ENCODE data around the gene TRIM62.

The TRIM62 gene

DNA sequence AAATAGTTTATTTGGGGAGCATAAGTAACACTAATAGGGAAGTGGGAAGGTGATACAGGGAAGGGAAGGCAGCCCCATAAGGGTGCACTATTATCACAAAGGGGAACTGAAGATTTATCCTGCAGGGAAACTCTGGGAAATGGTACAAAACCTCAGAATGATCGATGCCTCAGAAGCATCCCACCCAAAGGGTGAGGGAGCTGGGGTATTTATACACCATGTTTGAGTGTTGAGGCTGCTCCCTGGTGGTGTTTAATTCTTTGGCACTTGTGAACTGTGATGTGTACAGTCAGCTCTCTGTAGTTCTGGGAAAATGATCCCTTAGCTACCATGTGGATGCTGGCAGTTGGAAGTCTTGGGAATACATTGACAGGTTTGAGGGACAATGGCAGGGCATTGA, 5.1 kb upstream of the TRIM62 start:
- TF ChIP-seq ISL1 (CRISPR knock-in tag; IDR thresholded peaks at IDR 0.05) (no peak), TOX (CRISPR knock-in tag; IDR thresholded peaks at IDR 0.05; ENCODE audit: borderline replicate concordance) (no peak), ZNF8 (CRISPR knock-in tag; IDR thresholded peaks at IDR 0.05) (no peak), ZNF565 (CRISPR knock-in tag; conservative IDR thresholded peaks at IDR 0.05; ENCODE audit: low read depth) (no peak), ZNF70 (CRISPR knock-in tag; IDR thresholded peaks at IDR 0.05) (no peak), OSR1 (CRISPR knock-in tag; IDR thresholded peaks at IDR 0.05) (no peak), ZFP30 (CRISPR knock-in tag; IDR thresholded peaks at IDR 0.05) (no peak), CSDC2 (CRISPR knock-in tag; IDR thresholded peaks at IDR 0.05) (no peak)
- TF ChIP-seq, protein P1, sequence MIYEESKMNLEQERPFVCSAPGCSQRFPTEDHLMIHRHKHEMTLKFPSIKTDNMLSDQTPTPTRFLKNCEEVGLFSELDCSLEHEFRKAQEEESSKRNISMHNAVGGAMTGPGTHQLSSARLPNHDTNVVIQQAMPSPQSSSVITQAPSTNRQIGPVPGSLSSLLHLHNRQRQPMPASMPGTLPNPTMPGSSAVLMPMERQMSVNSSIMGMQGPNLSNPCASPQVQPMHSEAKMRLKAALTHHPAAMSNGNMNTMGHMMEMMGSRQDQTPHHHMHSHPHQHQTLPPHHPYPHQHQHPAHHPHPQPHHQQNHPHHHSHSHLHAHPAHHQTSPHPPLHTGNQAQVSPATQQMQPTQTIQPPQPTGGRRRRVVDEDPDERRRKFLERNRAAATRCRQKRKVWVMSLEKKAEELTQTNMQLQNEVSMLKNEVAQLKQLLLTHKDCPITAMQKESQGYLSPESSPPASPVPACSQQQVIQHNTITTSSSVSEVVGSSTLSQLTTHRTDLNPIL (CRISPR knock-in tag; IDR thresholded peaks at IDR 0.05; ENCODE audit: low read depth) = no peak
- ATAC-seq = no peak

DNA sequence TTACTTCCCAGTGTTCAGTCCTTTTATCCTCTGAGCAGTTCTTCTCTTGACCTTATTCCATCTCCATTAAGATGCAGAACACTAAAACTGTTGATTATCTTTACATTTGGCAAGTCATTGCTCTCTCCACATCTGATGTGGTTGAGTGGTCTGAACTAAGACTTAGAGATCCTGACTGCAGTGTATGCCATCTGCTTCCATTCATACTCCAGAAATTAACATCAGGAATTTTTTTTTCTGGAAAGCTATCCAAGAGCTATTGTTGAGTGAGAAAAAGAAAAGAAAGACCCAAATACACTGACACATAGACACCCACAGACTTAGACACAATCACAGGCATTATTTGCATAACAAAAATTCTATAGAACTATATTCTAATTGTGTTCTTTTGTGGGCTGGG, 3.7 kb upstream of the TRIM62 start:
- TF ChIP-seq ESRRG (CRISPR knock-in tag; IDR thresholded peaks at IDR 0.05) (no peak), SNAI2 (CRISPR knock-in tag; IDR thresholded peaks at IDR 0.05) (no peak), CSDC2 (CRISPR knock-in tag; IDR thresholded peaks at IDR 0.05) (no peak), OSR1 (CRISPR knock-in tag; IDR thresholded peaks at IDR 0.05) (no peak), ZFP3 (CRISPR knock-in tag; IDR thresholded peaks at IDR 0.05) (no peak), ZNF70 (CRISPR knock-in tag; IDR thresholded peaks at IDR 0.05) (no peak), ZFP30 (CRISPR knock-in tag; IDR thresholded peaks at IDR 0.05) (no peak), BACH2 (CRISPR knock-in tag; IDR thresholded peaks at IDR 0.05; ENCODE audit: borderline replicate concordance) (no peak), ZNF8 (CRISPR knock-in tag; IDR thresholded peaks at IDR 0.05) (no peak), RARB (CRISPR knock-in tag; IDR thresholded peaks at IDR 0.05) (no peak), ARNTL (CRISPR knock-in tag; IDR thresholded peaks at IDR 0.05; ENCODE audit: borderline replicate concordance, low read depth) (no peak), ZC3H10 (CRISPR knock-in tag; IDR thresholded peaks at IDR 0.05) (no peak), TCF4 (CRISPR knock-in tag; IDR thresholded peaks at IDR 0.05; ENCODE audit: borderline replicate concordance) (no peak)
- TF ChIP-seq, protein P2, sequence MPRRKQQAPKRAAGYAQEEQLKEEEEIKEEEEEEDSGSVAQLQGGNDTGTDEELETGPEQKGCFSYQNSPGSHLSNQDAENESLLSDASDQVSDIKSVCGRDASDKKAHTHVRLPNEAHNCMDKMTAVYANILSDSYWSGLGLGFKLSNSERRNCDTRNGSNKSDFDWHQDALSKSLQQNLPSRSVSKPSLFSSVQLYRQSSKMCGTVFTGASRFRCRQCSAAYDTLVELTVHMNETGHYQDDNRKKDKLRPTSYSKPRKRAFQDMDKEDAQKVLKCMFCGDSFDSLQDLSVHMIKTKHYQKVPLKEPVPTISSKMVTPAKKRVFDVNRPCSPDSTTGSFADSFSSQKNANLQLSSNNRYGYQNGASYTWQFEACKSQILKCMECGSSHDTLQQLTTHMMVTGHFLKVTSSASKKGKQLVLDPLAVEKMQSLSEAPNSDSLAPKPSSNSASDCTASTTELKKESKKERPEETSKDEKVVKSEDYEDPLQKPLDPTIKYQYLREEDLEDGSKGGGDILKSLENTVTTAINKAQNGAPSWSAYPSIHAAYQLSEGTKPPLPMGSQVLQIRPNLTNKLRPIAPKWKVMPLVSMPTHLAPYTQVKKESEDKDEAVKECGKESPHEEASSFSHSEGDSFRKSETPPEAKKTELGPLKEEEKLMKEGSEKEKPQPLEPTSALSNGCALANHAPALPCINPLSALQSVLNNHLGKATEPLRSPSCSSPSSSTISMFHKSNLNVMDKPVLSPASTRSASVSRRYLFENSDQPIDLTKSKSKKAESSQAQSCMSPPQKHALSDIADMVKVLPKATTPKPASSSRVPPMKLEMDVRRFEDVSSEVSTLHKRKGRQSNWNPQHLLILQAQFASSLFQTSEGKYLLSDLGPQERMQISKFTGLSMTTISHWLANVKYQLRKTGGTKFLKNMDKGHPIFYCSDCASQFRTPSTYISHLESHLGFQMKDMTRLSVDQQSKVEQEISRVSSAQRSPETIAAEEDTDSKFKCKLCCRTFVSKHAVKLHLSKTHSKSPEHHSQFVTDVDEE (CRISPR knock-in tag; IDR thresholded peaks at IDR 0.05) = no peak
- TF ChIP-seq, protein P3, sequence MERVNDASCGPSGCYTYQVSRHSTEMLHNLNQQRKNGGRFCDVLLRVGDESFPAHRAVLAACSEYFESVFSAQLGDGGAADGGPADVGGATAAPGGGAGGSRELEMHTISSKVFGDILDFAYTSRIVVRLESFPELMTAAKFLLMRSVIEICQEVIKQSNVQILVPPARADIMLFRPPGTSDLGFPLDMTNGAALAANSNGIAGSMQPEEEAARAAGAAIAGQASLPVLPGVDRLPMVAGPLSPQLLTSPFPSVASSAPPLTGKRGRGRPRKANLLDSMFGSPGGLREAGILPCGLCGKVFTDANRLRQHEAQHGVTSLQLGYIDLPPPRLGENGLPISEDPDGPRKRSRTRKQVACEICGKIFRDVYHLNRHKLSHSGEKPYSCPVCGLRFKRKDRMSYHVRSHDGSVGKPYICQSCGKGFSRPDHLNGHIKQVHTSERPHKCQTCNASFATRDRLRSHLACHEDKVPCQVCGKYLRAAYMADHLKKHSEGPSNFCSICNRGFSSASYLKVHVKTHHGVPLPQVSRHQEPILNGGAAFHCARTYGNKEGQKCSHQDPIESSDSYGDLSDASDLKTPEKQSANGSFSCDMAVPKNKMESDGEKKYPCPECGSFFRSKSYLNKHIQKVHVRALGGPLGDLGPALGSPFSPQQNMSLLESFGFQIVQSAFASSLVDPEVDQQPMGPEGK (CRISPR knock-in tag; IDR thresholded peaks at IDR 0.05; ENCODE audit: borderline replicate concordance) = no peak
- TF ChIP-seq, protein P1 (CRISPR knock-in tag; IDR thresholded peaks at IDR 0.05; ENCODE audit: low read depth) = no peak
- ATAC-seq = no peak

DNA sequence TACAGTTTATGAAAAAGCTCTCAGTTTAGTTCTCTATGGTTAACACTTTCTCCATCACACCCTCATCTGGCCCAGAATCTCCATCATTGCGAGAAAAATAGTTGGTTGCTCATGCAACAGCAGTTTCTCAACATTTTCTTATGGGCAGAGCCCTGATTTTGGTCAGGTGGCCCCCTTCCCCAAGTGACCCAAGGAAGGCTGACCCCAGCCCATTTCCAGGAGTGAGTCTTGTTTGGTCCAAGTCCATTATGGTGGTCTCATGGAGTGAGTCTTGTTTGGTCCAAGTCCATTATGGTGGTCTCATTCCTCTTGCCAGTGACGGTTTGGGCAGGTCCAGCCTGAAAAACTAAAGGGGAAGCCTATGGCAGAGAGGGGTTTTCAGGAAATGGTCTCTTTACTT, 1.5 kb upstream of the TRIM62 start:
- no peak for ATAC-seq
- TF ChIP-seq TCF4 (CRISPR knock-in tag; IDR thresholded peaks at IDR 0.05; ENCODE audit: borderline replicate concordance) (no peak), ZC3H10 (CRISPR knock-in tag; IDR thresholded peaks at IDR 0.05) (no peak), OSR1 (CRISPR knock-in tag; IDR thresholded peaks at IDR 0.05) (no peak), RARB (CRISPR knock-in tag; IDR thresholded peaks at IDR 0.05) (no peak), ZFP30 (CRISPR knock-in tag; IDR thresholded peaks at IDR 0.05) (no peak), ARNTL (CRISPR knock-in tag; IDR thresholded peaks at IDR 0.05; ENCODE audit: borderline replicate concordance, low read depth) (no peak), BACH2 (CRISPR knock-in tag; IDR thresholded peaks at IDR 0.05; ENCODE audit: borderline replicate concordance) (no peak), SNAI2 (CRISPR knock-in tag; IDR thresholded peaks at IDR 0.05) (no peak), ZFP3 (CRISPR knock-in tag; IDR thresholded peaks at IDR 0.05) (no peak), ZNF70 (CRISPR knock-in tag; IDR thresholded peaks at IDR 0.05) (no peak), ZNF8 (CRISPR knock-in tag; IDR thresholded peaks at IDR 0.05) (no peak), PPARA (CRISPR knock-in tag; IDR thresholded peaks at IDR 0.05; ENCODE audit: borderline replicate concordance) (no peak)
- TF ChIP-seq, protein P4, sequence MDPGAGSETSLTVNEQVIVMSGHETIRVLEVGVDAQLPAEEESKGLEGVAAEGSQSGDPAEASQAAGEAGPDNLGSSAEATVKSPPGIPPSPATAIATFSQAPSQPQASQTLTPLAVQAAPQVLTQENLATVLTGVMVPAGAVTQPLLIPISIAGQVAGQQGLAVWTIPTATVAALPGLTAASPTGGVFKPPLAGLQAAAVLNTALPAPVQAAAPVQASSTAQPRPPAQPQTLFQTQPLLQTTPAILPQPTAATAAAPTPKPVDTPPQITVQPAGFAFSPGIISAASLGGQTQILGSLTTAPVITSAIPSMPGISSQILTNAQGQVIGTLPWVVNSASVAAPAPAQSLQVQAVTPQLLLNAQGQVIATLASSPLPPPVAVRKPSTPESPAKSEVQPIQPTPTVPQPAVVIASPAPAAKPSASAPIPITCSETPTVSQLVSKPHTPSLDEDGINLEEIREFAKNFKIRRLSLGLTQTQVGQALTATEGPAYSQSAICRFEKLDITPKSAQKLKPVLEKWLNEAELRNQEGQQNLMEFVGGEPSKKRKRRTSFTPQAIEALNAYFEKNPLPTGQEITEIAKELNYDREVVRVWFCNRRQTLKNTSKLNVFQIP (CRISPR knock-in tag; IDR thresholded peaks at IDR 0.05; ENCODE audit: borderline replicate concordance, low read depth) = no peak
- TF ChIP-seq, protein P2 (CRISPR knock-in tag; IDR thresholded peaks at IDR 0.05) = no peak
- TF ChIP-seq, protein P5, sequence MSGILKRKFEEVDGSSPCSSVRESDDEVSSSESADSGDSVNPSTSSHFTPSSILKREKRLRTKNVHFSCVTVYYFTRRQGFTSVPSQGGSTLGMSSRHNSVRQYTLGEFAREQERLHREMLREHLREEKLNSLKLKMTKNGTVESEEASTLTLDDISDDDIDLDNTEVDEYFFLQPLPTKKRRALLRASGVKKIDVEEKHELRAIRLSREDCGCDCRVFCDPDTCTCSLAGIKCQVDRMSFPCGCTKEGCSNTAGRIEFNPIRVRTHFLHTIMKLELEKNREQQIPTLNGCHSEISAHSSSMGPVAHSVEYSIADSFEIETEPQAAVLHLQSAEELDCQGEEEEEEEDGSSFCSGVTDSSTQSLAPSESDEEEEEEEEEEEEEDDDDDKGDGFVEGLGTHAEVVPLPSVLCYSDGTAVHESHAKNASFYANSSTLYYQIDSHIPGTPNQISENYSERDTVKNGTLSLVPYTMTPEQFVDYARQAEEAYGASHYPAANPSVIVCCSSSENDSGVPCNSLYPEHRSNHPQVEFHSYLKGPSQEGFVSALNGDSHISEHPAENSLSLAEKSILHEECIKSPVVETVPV (CRISPR knock-in tag; IDR thresholded peaks at IDR 0.05) = no peak
